GM12865 (cell line): ENCODE results near the gene EGFL6.

ENCODE experiments used
- DNase-seq: peaks from one replicate; pipeline ENCODE4 v3.0.0; 2010; ENCODE audit warnings: low read depth
- H3K4me3 ChIP-seq: 2 replicates; pipeline ENCODE4 v1.5.1; 2011; ENCODE audit warnings: mild to moderate bottlenecking, low read depth, low read length, control low read depth
- TF ChIP-seq, protein P1 (sequence below): IDR thresholded peaks from 2 replicates; pipeline ENCODE4 v1.5.1; 2011; ENCODE audit warnings: low read length, control low read depth, low read depth, inconsistent platforms; ENCODE audit not compliant: insufficient read depth; ENCODE audit errors: missing control alignments

Gene EGFL6

DNA sequence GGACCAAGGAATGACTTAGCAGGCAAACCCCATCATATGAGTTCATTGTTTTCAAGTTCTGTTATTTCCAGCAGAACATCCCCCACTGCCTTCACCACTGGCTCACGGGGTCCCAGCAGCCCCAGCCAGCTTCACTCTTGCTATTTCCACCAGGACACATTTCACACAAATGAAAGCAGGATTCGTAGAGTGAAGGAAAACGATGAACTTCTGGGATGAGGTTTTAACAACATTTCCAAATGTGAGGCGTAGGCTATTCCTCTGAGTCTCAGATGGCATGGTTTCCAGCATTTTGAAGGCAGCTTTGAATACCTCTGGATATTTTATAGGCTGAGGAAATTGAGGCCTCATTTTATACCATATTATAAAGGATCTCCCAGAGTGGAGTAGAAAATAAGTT, 32.9 kb upstream of the EGFL6 start:
- TF ChIP-seq, protein P1, sequence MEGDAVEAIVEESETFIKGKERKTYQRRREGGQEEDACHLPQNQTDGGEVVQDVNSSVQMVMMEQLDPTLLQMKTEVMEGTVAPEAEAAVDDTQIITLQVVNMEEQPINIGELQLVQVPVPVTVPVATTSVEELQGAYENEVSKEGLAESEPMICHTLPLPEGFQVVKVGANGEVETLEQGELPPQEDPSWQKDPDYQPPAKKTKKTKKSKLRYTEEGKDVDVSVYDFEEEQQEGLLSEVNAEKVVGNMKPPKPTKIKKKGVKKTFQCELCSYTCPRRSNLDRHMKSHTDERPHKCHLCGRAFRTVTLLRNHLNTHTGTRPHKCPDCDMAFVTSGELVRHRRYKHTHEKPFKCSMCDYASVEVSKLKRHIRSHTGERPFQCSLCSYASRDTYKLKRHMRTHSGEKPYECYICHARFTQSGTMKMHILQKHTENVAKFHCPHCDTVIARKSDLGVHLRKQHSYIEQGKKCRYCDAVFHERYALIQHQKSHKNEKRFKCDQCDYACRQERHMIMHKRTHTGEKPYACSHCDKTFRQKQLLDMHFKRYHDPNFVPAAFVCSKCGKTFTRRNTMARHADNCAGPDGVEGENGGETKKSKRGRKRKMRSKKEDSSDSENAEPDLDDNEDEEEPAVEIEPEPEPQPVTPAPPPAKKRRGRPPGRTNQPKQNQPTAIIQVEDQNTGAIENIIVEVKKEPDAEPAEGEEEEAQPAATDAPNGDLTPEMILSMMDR: no peak
- DNase-seq: no peak

DNA sequence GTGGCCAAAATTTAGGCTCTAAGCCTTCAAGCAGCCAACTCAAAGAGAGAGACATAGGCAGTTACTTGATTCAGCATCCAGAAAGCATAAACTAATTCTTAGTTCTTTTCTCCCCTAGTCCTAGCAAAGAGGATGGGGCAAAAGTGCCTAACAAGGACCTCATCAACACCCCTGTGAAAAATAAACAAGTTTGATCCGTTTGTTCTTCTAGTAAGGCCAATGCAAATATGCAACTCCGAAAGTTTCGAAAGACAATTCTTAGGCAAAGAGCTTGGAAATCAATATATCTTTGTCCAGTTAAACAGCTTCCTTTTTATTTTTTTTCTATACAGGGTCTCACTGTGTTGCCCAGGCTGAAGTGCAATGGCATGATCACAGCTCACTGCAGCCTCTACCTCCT, 31.0 kb upstream of the EGFL6 start:
- no peak overlapping the region for H3K4me3 ChIP-seq
- TF ChIP-seq, protein P1: no peak
- DNase-seq: no peak

More for the DNA sequence above, 32.9 kb upstream of the EGFL6 start:
- no peak overlapping the region for H3K4me3 ChIP-seq

DNA sequence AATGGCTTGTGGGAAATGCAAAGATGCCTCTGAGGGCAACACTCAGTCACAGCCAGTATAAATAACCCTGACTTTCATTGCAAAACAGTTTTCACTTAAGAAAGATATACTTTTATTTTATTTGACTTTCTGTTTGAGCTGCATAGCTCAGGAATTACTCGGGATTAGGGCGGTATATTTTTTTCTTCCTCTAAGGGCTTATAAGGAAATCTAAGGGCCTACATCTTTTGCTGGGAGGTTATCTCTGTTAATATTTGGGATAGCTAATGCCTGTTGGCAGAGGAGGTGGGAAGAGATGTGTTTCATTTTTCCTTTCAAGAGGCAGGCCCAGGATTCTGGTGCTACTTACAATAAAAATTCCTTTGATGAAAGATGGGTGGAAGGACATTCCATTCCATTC, 28.8 kb upstream of the EGFL6 start:
- TF ChIP-seq, protein P1: no peak
- H3K4me3 ChIP-seq: no peak overlapping the region
- DNase-seq: no peak

DNA sequence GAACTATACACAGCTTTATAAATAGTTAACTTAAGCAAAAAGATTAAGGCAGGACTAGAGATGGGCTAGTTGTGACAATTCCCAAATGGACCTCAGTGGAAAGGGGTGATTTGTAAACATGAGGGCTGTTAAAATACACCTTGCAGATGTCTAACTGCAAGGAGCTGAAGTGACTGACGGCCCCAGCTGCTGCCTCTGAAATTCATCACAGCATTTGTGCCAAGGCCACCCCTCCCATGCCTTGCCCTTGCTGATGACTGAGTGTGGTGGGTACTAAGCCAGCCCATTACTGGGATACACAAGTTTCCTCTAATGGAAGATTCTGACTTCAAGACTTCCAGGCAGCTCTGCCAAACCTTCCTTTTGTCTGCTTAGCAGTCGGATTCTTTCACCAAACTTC, 23.7 kb upstream of the EGFL6 start:
- no peak for DNase-seq
- no peak overlapping the region for H3K4me3 ChIP-seq

DNA sequence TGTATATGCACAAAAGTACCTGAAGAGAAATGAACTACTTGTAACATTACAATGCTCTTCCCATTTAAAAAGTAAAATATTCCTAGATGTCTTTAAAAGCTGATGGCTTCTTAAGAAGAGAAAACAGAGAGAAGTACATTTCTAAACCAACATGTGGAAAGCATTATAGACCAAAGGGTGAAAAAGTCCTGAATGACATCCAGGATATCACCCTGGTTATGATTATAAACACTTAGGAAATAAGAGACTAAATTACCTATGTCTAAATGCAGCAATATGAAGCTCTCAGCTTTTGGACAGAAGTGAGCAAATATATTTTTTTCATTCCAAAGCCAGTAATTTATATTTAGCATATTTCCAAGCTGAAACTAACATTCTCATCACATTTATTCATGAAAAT, 21.7 kb upstream of the EGFL6 start:
- TF ChIP-seq, protein P1: no peak
- DNase-seq: no peak
- no peak overlapping the region for H3K4me3 ChIP-seq

More for the DNA sequence above, 23.7 kb upstream of the EGFL6 start:
- TF ChIP-seq, protein P1: no peak

DNA sequence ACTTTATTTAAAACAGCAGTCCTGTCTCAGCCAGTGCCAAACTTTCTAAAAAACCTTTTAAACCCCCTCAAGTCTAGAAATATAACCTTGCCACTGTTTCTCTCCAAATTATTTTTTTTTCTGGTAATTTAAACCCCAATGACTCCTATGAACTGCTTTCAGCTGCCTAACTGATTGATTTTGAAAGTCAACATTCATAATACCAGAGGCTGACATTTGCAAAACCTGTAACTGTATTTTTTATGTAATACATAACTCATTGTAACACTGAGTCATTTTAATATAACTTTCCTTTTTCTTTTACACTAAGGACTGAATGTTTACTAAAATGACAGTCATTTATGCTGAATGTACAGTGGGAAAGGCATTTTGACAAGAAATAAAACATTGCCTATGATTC, 19.1 kb upstream of the EGFL6 start:
- TF ChIP-seq, protein P1: no peak
- H3K4me3 ChIP-seq: no peak overlapping the region
- DNase-seq: no peak

DNA sequence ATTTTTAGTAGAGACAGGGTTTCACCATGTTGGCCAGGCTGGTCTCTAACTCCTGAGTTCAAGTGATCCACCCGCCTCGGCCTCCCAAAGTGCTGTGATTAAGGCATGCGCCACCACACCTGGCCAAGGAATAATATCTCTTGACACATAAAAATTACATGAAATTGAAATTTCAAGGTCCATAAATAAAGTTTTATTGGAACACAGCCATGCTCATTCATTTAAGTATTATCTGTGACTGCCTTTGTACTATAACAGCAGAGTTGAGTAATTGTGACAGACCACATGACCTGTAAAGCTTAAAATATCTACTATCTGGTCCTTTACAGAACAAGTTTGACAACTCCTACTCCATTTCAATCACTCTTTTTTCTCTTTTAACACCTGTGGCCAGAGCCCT, 17.8 kb upstream of the EGFL6 start:
- DNase-seq: no peak
- TF ChIP-seq, protein P1: no peak
- H3K4me3 ChIP-seq: no peak overlapping the region
